WERI-Rb-1 (cell line): ENCODE results near the gene MAN2C1.
"Not testable (repeated sequence)": the region's sequence is repeated elsewhere in the genome, so short reads cannot be mapped to it uniquely, and the experiment has no call there.

Source experiments
- DNase-seq: peaks from one replicate; pipeline ENCODE4 v3.0.0-alpha.2; 2020
- H3K27ac ChIP-seq: fragments of 250-450 bp; sonication (Bioruptor Pico); 2 replicates; pipeline ENCODE4 v1.5.1; 2020; ENCODE audit warnings: mild to moderate bottlenecking, moderate library complexity
- H3K27me3 ChIP-seq: fragments of 250-450 bp; sonication (Bioruptor Pico); 2 replicates; pipeline ENCODE4 v1.5.1; 2021; ENCODE audit warnings: mild to moderate bottlenecking, low read depth, moderate library complexity; ENCODE audit not compliant: insufficient read depth, severe bottlenecking
- H3K36me3 ChIP-seq: fragments of 250-450 bp; sonication (Bioruptor Pico); 2 replicates; pipeline ENCODE4 v1.5.1; 2020; ENCODE audit warnings: mild to moderate bottlenecking, moderate library complexity
- H3K4me3 ChIP-seq: 2 replicates; pipeline ENCODE4 v1.5.1; 2011; ENCODE audit warnings: low read depth, mild to moderate bottlenecking, control low read depth, low read length
- H3K9me3 ChIP-seq: fragments of 250-450 bp; sonication (Bioruptor Pico); 2 replicates; pipeline ENCODE4 v1.5.1; 2021; ENCODE audit warnings: mild to moderate bottlenecking, moderate library complexity; ENCODE audit not compliant: severe bottlenecking
- TF ChIP-seq, protein P1 (sequence below): IDR thresholded peaks from 2 replicates; pipeline ENCODE4 v1.5.1; 2011; ENCODE audit warnings: low read depth, mild to moderate bottlenecking, control low read depth, inconsistent platforms, low read length

The MAN2C1 gene

GRCh38 chr15:75346796-75347221 lies 21.6 kb downstream of the MAN2C1 start, which contains the start of gene NEIL1:
Gene NEIL1 (plus strand): TSS chr15:75347039. CDS start chr15:75348906, 1,867 bp downstream.
- H3K4me3 ChIP-seq, result peak within 1 kb of the TSS; percentile 78
- peak within 1 kb of the TSS; percentile 50 for H3K27ac ChIP-seq
- no peaks in the 10 kb centered on the region for H3K27me3 ChIP-seq
- DNase-seq, result no peak
- H3K36me3 ChIP-seq, result no peaks in the 10 kb centered on the region
- TF ChIP-seq, protein P1, sequence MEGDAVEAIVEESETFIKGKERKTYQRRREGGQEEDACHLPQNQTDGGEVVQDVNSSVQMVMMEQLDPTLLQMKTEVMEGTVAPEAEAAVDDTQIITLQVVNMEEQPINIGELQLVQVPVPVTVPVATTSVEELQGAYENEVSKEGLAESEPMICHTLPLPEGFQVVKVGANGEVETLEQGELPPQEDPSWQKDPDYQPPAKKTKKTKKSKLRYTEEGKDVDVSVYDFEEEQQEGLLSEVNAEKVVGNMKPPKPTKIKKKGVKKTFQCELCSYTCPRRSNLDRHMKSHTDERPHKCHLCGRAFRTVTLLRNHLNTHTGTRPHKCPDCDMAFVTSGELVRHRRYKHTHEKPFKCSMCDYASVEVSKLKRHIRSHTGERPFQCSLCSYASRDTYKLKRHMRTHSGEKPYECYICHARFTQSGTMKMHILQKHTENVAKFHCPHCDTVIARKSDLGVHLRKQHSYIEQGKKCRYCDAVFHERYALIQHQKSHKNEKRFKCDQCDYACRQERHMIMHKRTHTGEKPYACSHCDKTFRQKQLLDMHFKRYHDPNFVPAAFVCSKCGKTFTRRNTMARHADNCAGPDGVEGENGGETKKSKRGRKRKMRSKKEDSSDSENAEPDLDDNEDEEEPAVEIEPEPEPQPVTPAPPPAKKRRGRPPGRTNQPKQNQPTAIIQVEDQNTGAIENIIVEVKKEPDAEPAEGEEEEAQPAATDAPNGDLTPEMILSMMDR, result no peak
- no peaks in the 10 kb centered on the region for H3K9me3 ChIP-seq

- H3K27ac ChIP-seq, H3K4me3 ChIP-seq, H3K9me3 ChIP-seq, H3K27me3 ChIP-seq, DNase-seq: not testable (repeated sequence)
- H3K36me3 ChIP-seq, result peaks cover 16% of the 10 kb centered on the region
Measured at GRCh38 chr15:75343953-75344352, 24.5 kb downstream of the MAN2C1 start.

DNA sequence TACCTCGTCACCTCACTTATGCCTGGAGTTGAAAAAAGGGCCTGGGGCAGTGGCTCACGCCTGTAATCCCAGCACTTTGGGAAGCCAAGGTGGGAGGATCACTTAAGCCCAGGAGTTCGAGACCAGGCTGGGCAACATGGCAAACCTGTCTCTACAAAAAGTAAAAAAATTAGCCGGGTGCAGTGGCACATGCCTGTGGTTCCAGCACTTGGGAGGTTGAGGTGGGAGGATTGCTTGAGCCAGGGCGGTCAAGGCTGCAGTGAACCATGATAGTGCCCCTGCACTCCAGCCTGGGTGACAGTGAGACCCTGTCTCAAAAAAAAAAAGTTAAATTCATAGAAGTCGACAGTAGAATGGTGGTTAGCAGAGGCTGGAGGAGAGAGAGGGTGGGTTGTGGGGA lies 26.2 kb downstream of the MAN2C1 start:
- Histone ChIP-seq H3K27ac (no peak overlapping the region; the same call in 1 of the 2 replicates), H3K36me3 (peaks cover 16% of the 10 kb centered on the region), H3K27me3 (no peaks in the 10 kb centered on the region), H3K9me3 (no peaks in the 10 kb centered on the region), H3K4me3 (no peak overlapping the region)
- TF ChIP-seq, protein P1, result no peak
- no peak for DNase-seq

- TF ChIP-seq, protein P1, result no peak
- H3K36me3 ChIP-seq, result peaks cover 16% of the 10 kb centered on the region
- H3K27me3 ChIP-seq, result no peaks in the 10 kb centered on the region
- DNase-seq, result no peak
- no peak overlapping the region for H3K27ac ChIP-seq
- H3K9me3 ChIP-seq, result no peaks in the 10 kb centered on the region
- no peak overlapping the region for H3K4me3 ChIP-seq
Measured at GRCh38 chr15:75339531-75340240, 28.7 kb downstream of the MAN2C1 start.

DNA sequence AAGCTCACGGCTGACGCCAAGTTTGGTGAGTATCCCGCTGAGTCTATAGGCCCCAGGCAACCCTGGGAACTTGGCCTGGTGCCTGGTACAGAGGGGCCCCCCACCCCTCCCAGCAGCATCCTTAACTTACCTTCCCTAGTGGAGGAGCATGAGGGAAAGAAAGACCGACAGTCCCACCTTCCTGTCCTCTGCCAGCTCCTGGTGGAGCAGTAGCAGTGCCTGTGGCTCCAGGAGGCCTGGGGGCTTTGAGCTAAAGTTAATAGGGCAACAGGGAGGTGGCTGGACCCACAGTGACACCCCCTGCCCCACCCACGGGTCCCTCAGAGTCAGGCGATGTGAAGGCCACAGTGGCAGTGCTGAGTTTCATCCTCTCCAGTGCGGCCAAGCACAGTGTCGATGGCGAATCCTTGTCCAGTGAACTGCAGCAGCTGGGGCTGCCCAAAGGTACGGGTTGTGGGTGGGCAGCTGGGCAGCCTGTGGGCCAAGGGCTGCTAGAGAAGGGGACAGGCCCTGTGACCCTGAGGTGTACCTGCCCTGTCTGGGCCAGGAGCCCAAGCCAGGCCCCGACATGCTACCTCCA lies 29.7 kb downstream of the MAN2C1 start:
- no peak overlapping the region for H3K4me3 ChIP-seq
- peaks cover 16% of the 10 kb centered on the region for H3K36me3 ChIP-seq
- TF ChIP-seq, protein P1, result no peak
- no peak for DNase-seq
- no peaks in the 10 kb centered on the region for H3K9me3 ChIP-seq
- H3K27ac ChIP-seq, result no peak overlapping the region
- H3K27me3 ChIP-seq, result no peaks in the 10 kb centered on the region

DNA sequence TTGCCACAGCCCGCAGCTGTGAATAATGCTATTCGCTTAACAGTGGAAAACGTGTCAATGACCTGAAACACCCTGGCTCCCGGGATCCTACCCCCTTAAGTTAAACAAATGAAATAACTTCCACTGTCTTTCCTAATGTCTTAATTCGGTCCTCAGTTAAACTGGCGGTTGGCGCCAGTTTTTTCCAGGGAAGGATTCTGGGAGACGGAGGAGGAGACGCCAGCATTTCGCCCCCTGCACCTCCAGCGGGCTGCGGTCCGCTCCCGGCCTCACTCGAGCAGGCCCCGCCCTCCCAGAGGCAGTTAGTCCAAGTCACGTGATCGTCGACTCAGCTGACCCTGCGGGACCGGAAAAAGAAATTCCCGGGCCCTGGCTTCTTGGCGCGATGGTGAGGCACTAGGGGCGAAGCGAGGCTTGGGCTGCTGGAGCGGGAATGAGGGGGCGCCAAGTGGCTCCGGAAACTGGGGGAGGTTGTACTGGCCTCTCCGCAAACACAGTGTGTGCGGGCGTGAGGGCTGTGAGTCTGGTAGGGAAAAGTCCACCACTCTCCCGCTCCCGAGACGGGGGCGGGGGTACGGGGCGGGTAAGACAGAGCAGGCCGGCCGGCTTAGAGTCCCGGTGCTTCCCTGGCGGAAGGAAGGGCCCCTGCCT lies 32.6 kb downstream of the MAN2C1 start, which contains the start of gene COMMD4:
TSS of gene COMMD4 (plus strand) at position 359 of the 651 bp plus-strand sequence. CDS start at position 386, 27 bp downstream.
- TF ChIP-seq, protein P1, result no peak
- peak within 1 kb of the TSS; percentile 94 for H3K27ac ChIP-seq
- DNase-seq, result peak; percentile 98
- no peaks in the 10 kb centered on the region for H3K9me3 ChIP-seq
- H3K36me3 ChIP-seq, result peaks cover 11% of the 10 kb centered on the region
- peak within 1 kb of the TSS; percentile 93 for H3K4me3 ChIP-seq
- H3K27me3 ChIP-seq, result no peaks in the 10 kb centered on the region
